Naive thymus-derived CD4-positive, alpha-beta T cell (primary cell): ENCODE measurements around the gene ZSCAN1. TPM values are rescaled to one million over a fixed set of nuclear protein-coding genes. Genes with fewer than 3 reads are reported as not detected.

Experiments
- ATAC-seq: fragments of 150-1000 bp; cut with Tn5 transposase; 2 replicates; pipeline ENCODE4 v1.10.0; 2021; ENCODE audit warnings: mild to moderate bottlenecking, moderate library complexity
- CTCF ChIA-PET: fragments of 350-600 bp; sonication (Branson Sonifier 250); formaldehyde crosslinking; loops from one replicate; lab custom pipeline; 2021; ENCODE audit warnings: antibody characterized with exemption; lab: Charles Lee
- POLR2A ChIA-PET: fragments of 350-600 bp; sonication (Branson Sonifier 250); formaldehyde crosslinking; loops from one replicate; lab custom pipeline; 2021; ENCODE audit warnings: antibody characterized with exemption, inconsistent platforms; lab: Charles Lee
- DNase-seq, 9 donors: peaks; one replicate each; pipeline versions ENCODE4 v3.0.0 to v3.0.0-alpha.2; 2020 to 2022; ENCODE audit warnings: mixed read lengths in 1 of 9
- H3K27ac ChIP-seq: one replicate; pipeline ENCODE4 v1.7.0; 2013; ENCODE audit warnings: mild to moderate bottlenecking, low read depth, low read length, moderate library complexity
- H3K27me3 ChIP-seq, 2 donors: one replicate each; pipeline ENCODE4 v1.7.0; 2013; ENCODE audit warnings: low read length in 2 of 2, mild to moderate bottlenecking in 2 of 2, moderate library complexity in 2 of 2; ENCODE audit not compliant: control insufficient read depth in 2 of 2, insufficient read depth in 2 of 2
- H3K36me3 ChIP-seq, 3 experiments: 1 replicate in 2 of 3; 2 replicates in 1 of 3; pipeline ENCODE4 v1.7.0; 2013; ENCODE audit warnings: low read length in 3 of 3, mild to moderate bottlenecking in 3 of 3, moderate library complexity in 1 of 3; ENCODE audit not compliant: insufficient read depth in 3 of 3, control insufficient read depth in 2 of 3
- H3K4me1 ChIP-seq, 2 donors: one replicate each; pipeline ENCODE4 v1.7.0; 2013; ENCODE audit warnings: low read length in 2 of 2, mild to moderate bottlenecking in 2 of 2, moderate library complexity in 1 of 2; ENCODE audit not compliant: control insufficient read depth in 2 of 2, insufficient read depth in 2 of 2
- H3K4me3 ChIP-seq: 2 replicates; pipeline ENCODE4 v1.7.0; 2013; ENCODE audit warnings: mild to moderate bottlenecking, low read length
- H3K9me3 ChIP-seq, 3 experiments: 1 replicate in 2 of 3; 2 replicates in 1 of 3; pipeline ENCODE4 v1.7.0; 2013; ENCODE audit warnings: low read length in 3 of 3; ENCODE audit not compliant: control insufficient read depth in 2 of 3
- H3K27ac Mint-ChIP-seq, 9 donors: one replicate each; pipeline ENCODE4 v1.8.0; 2020 to 2022; ENCODE audit warnings: mixed read lengths in 9 of 9, mild to moderate bottlenecking in 8 of 9, moderate library complexity in 5 of 9, inconsistent platforms in 2 of 9
- H3K27me3 Mint-ChIP-seq, 5 donors: one replicate each; pipeline ENCODE4 v1.8.0; 2021 to 2022; ENCODE audit warnings: mixed read lengths in 5 of 5, mild to moderate bottlenecking in 1 of 5
- H3K36me3 Mint-ChIP-seq, 5 donors: one replicate each; pipeline ENCODE4 v1.8.0; 2020 to 2022; ENCODE audit warnings: mixed read lengths in 5 of 5, mild to moderate bottlenecking in 3 of 5, inconsistent platforms in 1 of 5
- H3K4me1 Mint-ChIP-seq, 7 donors: one replicate each; pipeline ENCODE4 v1.8.0; 2020 to 2022; ENCODE audit warnings: mixed read lengths in 7 of 7, mild to moderate bottlenecking in 3 of 7, inconsistent platforms in 1 of 7
- H3K4me3 Mint-ChIP-seq, 10 donors: one replicate each; pipeline ENCODE4 v1.8.0; 2020 to 2022; ENCODE audit warnings: mild to moderate bottlenecking in 10 of 10, mixed read lengths in 10 of 10, moderate library complexity in 6 of 10, inconsistent platforms in 2 of 10
- H3K9me3 Mint-ChIP-seq, 11 donors: one replicate each; pipeline ENCODE4 v1.8.0; 2020 to 2022; ENCODE audit warnings: mixed read lengths in 11 of 11, mild to moderate bottlenecking in 4 of 11, inconsistent platforms in 1 of 11, moderate library complexity in 1 of 11
- intact Hi-C, 2 donors: fragments of 100-400 bp; cut with micrococcal nuclease; formaldehyde crosslinking; loops; one replicate each; pipeline ENCODE4 v1.15.1; 2023
- polyA plus RNA-seq, 2 donors: library from polyadenylated mRNA; unstranded; fragments of 300-500 nt; fragmentation: Illumina TruSeq; gene quantifications; one replicate each; pipeline ENCODE4 v1.2.3, GENCODE V29; 2021
- total RNA-seq, 6 experiments: library from RNA in 5 of 6; stranded (reverse) in 5 of 6; gene quantifications; 1 replicate in 5 of 6; 2 replicates in 1 of 6; pipeline ENCODE4 v1.2.3 and lab custom pipeline; 2021 to 2026

The ZSCAN1 gene
- total and polyA plus RNA-seq, 7 experiments from 2014 or later, result not detected

DNA sequence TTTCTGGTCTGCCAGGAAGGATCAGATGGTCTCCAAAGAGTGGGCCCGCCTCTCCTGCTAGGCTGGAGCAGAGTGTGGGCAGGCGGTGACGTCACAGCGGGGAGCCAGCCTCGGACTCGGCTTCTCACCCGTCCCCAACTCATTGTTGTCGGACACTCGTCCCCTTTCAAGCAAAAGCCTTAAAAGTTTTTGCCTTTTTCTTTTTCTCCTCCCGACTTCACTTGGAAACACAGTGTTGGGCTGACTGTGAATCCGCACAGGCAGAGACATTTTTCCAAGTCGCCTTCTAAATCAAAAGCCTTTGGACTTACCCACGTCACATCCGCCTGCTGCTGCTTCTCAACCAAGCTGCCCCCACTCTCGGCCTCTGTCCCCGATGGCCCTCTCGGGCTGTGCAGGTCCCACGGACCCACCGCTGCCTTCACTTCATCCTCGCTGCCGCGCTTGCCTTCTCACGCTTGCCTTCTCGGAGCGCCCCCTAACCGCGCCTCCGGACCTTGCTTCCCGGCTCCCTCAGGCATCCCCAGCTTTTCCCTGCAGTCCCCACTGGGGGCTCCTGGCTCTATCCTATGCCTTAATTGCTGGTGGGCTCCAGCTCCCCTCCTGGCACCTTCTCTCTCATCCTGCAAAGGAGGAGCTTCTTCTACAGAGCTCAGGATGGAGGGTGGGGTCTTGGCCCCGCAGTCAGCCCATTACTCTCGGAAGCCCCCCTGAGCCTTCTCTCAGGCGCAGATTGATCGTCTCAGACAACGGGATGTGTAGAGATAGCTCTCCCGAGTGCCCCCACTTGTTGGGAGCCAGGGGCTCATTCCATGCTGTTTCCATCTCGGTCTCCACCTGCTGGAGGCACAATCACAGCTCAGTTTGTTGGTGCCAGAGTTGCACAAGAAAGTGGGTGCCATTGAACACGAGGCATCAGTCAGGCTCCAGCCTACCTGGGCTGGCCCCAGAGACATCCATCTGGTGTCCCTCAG is 21.4 kb downstream of the ZSCAN1 start:
- peaks cover 12 to 83% (median 49%) of the 10 kb centered on the region in 11 donors for H3K9me3 Mint-ChIP-seq
- CTCF ChIA-PET, result no interaction called here
- H3K4me1 ChIP-seq, result no peaks in the 10 kb centered on the region
- no peaks in the 10 kb centered on the region for H3K36me3 ChIP-seq
- intact Hi-C loops, result no loop called here
- peaks cover 2 to 24% (median 19%) of the 10 kb centered on the region in 5 donors for H3K27me3 Mint-ChIP-seq
- no peak overlapping the region for H3K27ac Mint-ChIP-seq
- H3K4me1 Mint-ChIP-seq, result peaks cover 0 to 12% (median 6%) of the 10 kb centered on the region in 7 donors
- no peak overlapping the region for H3K27ac ChIP-seq
- POLR2A ChIA-PET, result no interaction called here
- H3K4me3 ChIP-seq, result no peak overlapping the region
- H3K9me3 ChIP-seq, result peaks cover 0 to 92% (median 0%) of the 10 kb centered on the region in 3 experiments
- H3K4me3 Mint-ChIP-seq, result peak overlapping the region in 5 of 10 donors; percentile 16 to 51 (median 36)
- ATAC-seq (no peak), DNase-seq (no peak)
- H3K27me3 ChIP-seq, result no peaks in the 10 kb centered on the region
- peaks cover 9 to 22% (median 13%) of the 10 kb centered on the region in 5 donors for H3K36me3 Mint-ChIP-seq

- ChIA-PET CTCF (no interaction called here), POLR2A (no interaction called here)
- H3K4me3 ChIP-seq, result no peak overlapping the region
- no peaks in the 10 kb centered on the region for H3K36me3 ChIP-seq
- Mint-ChIP-seq H3K4me3 (peak overlapping the region in 1 of 10 donors; percentile 16), H3K27ac (peak overlapping the region in 1 of 9 donors; percentile 38), H3K9me3 (peaks cover 7 to 86% (median 46%) of the 10 kb centered on the region in 11 donors), H3K4me1 (peaks cover 0 to 12% (median 6%) of the 10 kb centered on the region in 7 donors), H3K27me3 (peaks cover 2 to 26% (median 19%) of the 10 kb centered on the region in 5 donors), H3K36me3 (peaks cover 9 to 22% (median 15%) of the 10 kb centered on the region in 5 donors)
- intact Hi-C loops, result no loop called here
- no peaks in the 10 kb centered on the region for H3K4me1 ChIP-seq
- H3K27me3 ChIP-seq, result no peaks in the 10 kb centered on the region
- no peak for DNase-seq
- H3K27ac ChIP-seq, result no peak overlapping the region
- peaks cover 0 to 91% (median 0%) of the 10 kb centered on the region in 3 experiments for H3K9me3 ChIP-seq
- ATAC-seq, result no peak
Measured at GRCh38 chr19:58056261-58056660, 22.4 kb downstream of the ZSCAN1 start.

DNA sequence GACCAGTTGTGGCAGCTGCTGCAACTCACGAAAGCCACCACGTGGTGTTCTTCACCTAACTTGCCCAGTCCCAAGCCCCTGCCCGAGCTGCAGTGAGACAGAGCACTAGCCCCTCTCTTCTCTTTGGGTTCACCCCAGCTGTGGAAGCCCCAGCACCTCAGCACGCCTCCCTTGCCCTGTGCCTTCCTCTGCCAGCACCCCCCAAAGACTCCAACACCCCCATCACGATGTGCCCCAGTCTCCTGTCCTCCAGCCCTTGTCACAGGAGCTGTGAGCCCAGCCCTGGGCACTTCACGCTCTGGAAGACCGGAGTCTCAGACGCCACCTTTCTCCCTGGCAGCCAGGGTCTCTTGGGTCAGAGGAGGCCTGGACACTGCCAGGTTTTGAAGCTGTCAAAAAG is 23.0 kb downstream of the ZSCAN1 start:
- ChIA-PET POLR2A (no interaction called here), CTCF (no interaction called here)
- Histone ChIP-seq H3K4me1 (no peaks in the 10 kb centered on the region), H3K9me3 (peaks cover 0 to 91% (median 0%) of the 10 kb centered on the region in 3 experiments), H3K36me3 (no peaks in the 10 kb centered on the region), H3K4me3 (no peak overlapping the region), H3K27me3 (no peaks in the 10 kb centered on the region), H3K27ac (no peak overlapping the region)
- Mint-ChIP-seq H3K27me3 (peaks cover 2 to 29% (median 19%) of the 10 kb centered on the region in 5 donors), H3K36me3 (peaks cover 9 to 26% (median 17%) of the 10 kb centered on the region in 5 donors), H3K4me3 (peak overlapping the region in 1 of 10 donors; percentile 39), H3K9me3 (peaks cover 7 to 86% (median 46%) of the 10 kb centered on the region in 11 donors), H3K4me1 (peaks cover 0 to 12% (median 6%) of the 10 kb centered on the region in 7 donors), H3K27ac (no peak overlapping the region)
- intact Hi-C loops, result no loop called here
- ATAC-seq (no peak), DNase-seq (no peak)

- peak overlapping the region in 4 of 9 donors; percentile 68 to 88 (median 81) for H3K27ac Mint-ChIP-seq
- Histone ChIP-seq H3K4me1 (no peaks in the 10 kb centered on the region), H3K9me3 (peaks cover 0 to 84% (median 0%) of the 10 kb centered on the region in 3 experiments), H3K4me3 (peak overlapping the region; percentile 39), H3K27me3 (no peaks in the 10 kb centered on the region), H3K27ac (peak overlapping the region; percentile 73), H3K36me3 (peaks cover 0 to 4% (median 0%) of the 10 kb centered on the region in 3 experiments)
- H3K4me1 Mint-ChIP-seq, result peaks cover 0 to 12% (median 6%) of the 10 kb centered on the region in 7 donors
- peaks cover 9 to 32% (median 26%) of the 10 kb centered on the region in 5 donors for H3K36me3 Mint-ChIP-seq
- POLR2A ChIA-PET, result interaction anchor here (0.9 kb wide), 1 partner anchor 56 kb away, joined by 4 read pairs; the partner anchor contains the start of gene ZNF606
- CTCF ChIA-PET, result no interaction called here
- no peak for DNase-seq
- intact Hi-C loops, result no loop called here
- peak overlapping the region in 9 of 10 donors; percentile 81 to 91 (median 85) for H3K4me3 Mint-ChIP-seq
- H3K27me3 Mint-ChIP-seq, result peaks cover 2 to 29% (median 19%) of the 10 kb centered on the region in 5 donors
- no peak for ATAC-seq
- peaks cover 8 to 88% (median 52%) of the 10 kb centered on the region in 11 donors for H3K9me3 Mint-ChIP-seq
Measured at GRCh38 chr19:58058467-58058866, 24.6 kb downstream of the ZSCAN1 start.

GRCh38 chr19:58059003-58059670 is 25.3 kb downstream of the ZSCAN1 start, which contains the start of gene ZNF135:
TSS of gene ZNF135 (plus strand) at chr19:58059282. CDS start at chr19:58060003, 721 bp downstream.
- H3K4me1 Mint-ChIP-seq, result peaks cover 0 to 12% (median 6%) of the 10 kb centered on the region in 7 donors
- H3K4me1 ChIP-seq, result no peaks in the 10 kb centered on the region
- DNase-seq, result peak in 8 of 9 donors; percentile 34 to 77 (median 57)
- peaks cover 0 to 83% (median 0%) of the 10 kb centered on the region in 3 experiments for H3K9me3 ChIP-seq
- H3K9me3 Mint-ChIP-seq, result peaks cover 15 to 95% (median 56%) of the 10 kb centered on the region in 11 donors
- peak; percentile 91 for ATAC-seq
- H3K27ac Mint-ChIP-seq, result peak within 1 kb of the TSS in 6 of 9 donors; percentile 68 to 88 (median 82)
- peak within 1 kb of the TSS; percentile 39 for H3K4me3 ChIP-seq
- POLR2A ChIA-PET, result interaction anchor here (0.6 to 0.9 kb wide), 2 partner anchors 56 to 332 kb away, joined by 4 to 7 read pairs; partner anchors contain the start of genes ZNF606 and ZNF671
- H3K27me3 Mint-ChIP-seq, result peaks cover 2 to 29% (median 19%) of the 10 kb centered on the region in 5 donors
- H3K36me3 Mint-ChIP-seq, result peaks cover 9 to 39% (median 32%) of the 10 kb centered on the region in 5 donors
- intact Hi-C loops, result loop anchor here in 1 of 2 donors (1.0 kb wide), 1 partner anchor 57 kb away; the partner anchor contains the start of gene ZNF606
- no peaks in the 10 kb centered on the region for H3K27me3 ChIP-seq
- CTCF ChIA-PET, result no interaction called here
- peak within 1 kb of the TSS; percentile 33 to 91 (median 84) for H3K4me3 Mint-ChIP-seq
- H3K36me3 ChIP-seq, result peaks cover 0 to 9% (median 0%) of the 10 kb centered on the region in 3 experiments
- H3K27ac ChIP-seq, result peak within 1 kb of the TSS; percentile 73

DNA sequence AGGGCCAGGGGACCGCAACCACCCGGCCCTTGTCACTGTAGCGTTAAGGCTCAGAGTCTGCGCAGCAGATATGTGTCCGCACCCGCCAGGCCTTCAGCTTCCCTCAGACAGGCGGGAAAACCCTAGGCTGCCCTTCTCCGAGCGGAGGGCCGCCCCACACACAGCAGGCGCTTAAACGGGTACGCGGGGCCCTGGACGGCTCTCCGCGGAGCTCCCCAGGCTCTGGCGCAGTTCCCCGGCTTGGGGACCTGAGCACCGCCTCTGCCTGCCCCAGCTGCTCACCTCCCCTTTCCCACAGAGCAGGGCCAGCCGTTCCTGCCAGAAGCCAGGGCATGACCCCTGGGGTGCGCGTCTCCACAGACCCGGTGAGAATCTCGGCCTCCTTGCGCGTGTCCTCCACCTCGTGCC is 25.9 kb downstream of the ZSCAN1 start:
- H3K27ac ChIP-seq, result peak overlapping the region; percentile 73
- Mint-ChIP-seq H3K4me1 (peaks cover 0 to 12% (median 6%) of the 10 kb centered on the region in 7 donors), H3K9me3 (peaks cover 17 to 95% (median 52%) of the 10 kb centered on the region in 11 donors), H3K27ac (no peak overlapping the region), H3K4me3 (peak overlapping the region in 9 of 10 donors; percentile 17 to 86 (median 65)), H3K27me3 (peaks cover 2 to 26% (median 19%) of the 10 kb centered on the region in 5 donors), H3K36me3 (peaks cover 6 to 39% (median 31%) of the 10 kb centered on the region in 5 donors)
- H3K36me3 ChIP-seq, result peaks cover 0 to 11% (median 0%) of the 10 kb centered on the region in 3 experiments
- H3K4me1 ChIP-seq, result no peaks in the 10 kb centered on the region
- CTCF ChIA-PET, result no interaction called here
- peaks cover 0 to 81% (median 0%) of the 10 kb centered on the region in 3 experiments for H3K9me3 ChIP-seq
- no peaks in the 10 kb centered on the region for H3K27me3 ChIP-seq
- POLR2A ChIA-PET, result no interaction called here
- no peak overlapping the region for H3K4me3 ChIP-seq
- DNase-seq, result peak in 1 of 9 donors; percentile 8
- ATAC-seq, result no peak
- intact Hi-C loops, result loop anchor here in 1 of 2 donors (1.0 kb wide), 1 partner anchor 57 kb away; the partner anchor contains the start of gene ZNF606
